HG03565 (cell line): Measurements from ENCODE around the gene ERC1.
"Not testable (repeated sequence)": the region's sequence is repeated elsewhere in the genome, so short reads cannot be mapped to it uniquely, and the experiment has no call there.

Experiments
- ATAC-seq: cut with Tn5 transposase; IDR thresholded peaks from one replicate; pipeline ENCODE4 v1.9.1; 2021; ENCODE audit warnings: mild to moderate bottlenecking, moderate library complexity; ENCODE audit not compliant: unreplicated experiment

The ERC1 gene

GRCh38 chr12:1310653-1311052 lies 319.6 kb downstream of the ERC1 start:
- no peak for ATAC-seq

DNA sequence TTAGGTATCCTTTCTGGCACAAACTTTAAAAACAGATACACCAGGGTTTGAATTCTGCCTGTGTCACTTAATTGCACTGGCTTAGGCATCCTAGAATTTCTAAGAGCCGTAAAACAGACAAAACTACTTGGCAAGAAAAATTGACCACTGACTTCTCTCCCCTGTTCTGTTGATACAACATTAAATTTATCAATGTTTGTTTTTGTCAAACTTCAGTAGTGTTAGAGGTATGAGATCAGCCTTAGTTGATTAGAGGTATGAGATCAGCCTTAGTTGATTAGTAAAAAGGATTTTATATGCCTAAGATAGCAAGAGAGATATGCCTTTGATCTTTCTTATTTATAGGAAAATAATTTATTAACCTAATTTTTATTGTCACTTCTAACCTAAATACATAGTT lies 320.1 kb downstream of the ERC1 start:
- no peak for ATAC-seq

- ATAC-seq = no peak
Measured at GRCh38 chr12:1313906-1314305, 322.9 kb downstream of the ERC1 start.

DNA sequence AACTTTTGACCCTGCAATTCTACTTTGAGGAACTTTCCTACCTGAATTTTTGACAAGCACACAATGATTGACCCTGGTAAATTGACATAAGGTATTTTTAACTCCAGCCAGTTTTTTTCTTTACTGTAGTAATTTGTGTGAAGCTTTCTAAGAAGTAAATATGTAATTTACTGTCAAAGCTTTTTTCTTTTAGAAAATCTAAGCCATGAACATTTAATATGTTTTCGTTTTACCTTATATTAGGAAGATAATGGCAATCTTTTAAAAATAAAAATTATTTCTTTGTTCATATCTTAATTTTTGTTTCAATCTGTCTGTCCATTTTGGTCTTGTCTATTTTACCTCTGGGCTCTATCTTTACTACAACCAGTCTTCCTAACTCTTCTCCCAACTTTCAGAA lies 323.5 kb downstream of the ERC1 start:
- no peak for ATAC-seq

DNA sequence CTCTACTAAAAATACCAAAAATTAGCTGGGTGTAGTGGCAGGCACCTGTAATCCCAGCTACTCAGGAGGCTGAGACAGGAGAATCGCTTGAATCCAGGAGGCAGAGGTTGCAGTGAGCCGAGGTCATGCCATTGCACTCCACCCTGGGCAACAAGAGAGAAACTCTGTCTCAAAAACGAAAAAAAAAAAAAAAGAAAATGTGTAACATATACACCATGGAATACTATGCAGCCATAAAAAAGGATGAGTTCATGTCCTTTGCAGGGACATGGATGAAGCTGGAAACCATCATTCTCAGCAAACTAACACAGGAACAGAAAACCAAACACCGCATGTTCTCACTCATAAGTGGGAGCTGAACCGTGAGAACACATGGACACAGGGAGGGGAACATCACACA lies 326.0 kb downstream of the ERC1 start:
- not testable (repeated sequence) for ATAC-seq

DNA sequence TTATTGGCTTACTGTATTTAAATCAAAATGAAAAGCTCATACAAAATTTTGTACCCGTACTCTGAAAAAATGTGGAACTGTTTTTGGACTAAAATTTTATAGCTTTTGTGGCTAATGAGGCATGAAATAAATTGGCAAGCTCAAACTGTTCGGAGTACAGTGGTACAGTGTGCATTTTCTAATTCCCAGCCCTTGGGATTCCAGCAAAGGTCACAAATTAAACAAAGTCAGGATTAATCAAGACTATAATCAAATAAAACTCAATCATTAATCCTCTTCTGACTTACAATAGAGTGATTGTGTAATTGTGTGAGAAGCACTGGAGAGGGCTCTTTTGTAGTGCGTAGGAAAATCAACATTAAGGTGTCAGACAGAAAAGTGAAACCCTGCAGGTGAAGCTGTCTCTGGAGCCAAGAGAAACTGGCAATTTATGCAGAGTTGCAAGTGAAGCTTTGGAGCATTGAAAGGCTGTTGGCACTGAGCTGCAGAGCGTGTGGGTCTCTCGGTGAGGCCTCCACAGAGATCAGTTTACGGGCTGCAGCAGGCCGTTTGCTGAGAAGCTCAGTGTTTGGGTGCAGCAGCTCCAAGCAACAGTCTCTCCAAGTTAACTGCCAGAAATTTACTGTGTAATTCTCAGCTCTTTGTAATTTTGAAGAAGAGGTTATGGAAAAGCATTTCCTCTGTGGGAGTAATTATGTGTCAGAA lies 327.5 kb downstream of the ERC1 start:
- no peak for ATAC-seq

GRCh38 chr12:1319212-1319611 lies 328.2 kb downstream of the ERC1 start:
- ATAC-seq = no peak

- no peak for ATAC-seq
Measured at GRCh38 chr12:1320021-1320420, 329.0 kb downstream of the ERC1 start.

GRCh38 chr12:1322821-1323220 lies 331.8 kb downstream of the ERC1 start:
- ATAC-seq = no peak

DNA sequence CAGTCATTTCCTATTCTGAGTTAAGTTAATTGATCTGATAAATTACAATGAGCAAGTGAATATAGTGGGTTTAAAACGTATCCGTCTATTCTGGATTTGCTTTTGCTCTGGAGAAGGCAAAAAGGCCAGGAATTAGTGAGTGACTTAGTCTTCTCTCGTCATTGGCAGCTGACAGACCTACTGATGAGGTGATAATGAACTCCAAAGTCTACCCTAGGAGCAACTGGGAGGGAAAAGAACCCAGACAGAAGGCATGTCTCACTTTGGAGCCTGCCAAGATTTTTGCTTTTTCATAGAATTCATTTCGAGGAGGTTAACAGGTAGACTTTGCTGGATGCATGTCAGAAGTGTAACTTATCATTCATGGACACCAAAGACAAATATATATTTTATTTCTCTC lies 333.1 kb downstream of the ERC1 start:
- ATAC-seq = no peak

- no peak for ATAC-seq
Measured at GRCh38 chr12:1324910-1325309, 333.9 kb downstream of the ERC1 start.

- ATAC-seq = no peak
Measured at GRCh38 chr12:1325666-1326065, 334.6 kb downstream of the ERC1 start.

DNA sequence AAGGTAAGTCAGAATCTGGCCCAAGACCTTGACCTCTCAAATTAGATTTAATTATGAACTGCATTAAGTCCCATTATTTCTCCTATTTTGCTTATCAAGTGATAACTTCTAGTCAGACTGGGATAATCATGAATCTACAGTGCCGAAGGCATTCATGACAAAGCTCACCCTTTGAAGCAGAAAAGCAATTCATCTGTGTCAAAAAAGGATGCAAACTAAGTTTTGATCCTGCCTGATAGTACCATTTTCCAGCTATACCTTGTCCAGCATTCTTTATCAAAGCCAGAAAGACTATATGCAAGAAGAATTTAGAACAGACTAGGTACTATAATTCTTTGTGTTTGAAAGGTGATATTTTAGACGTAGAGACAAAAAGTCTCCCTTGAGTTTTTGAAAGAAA lies 335.2 kb downstream of the ERC1 start:
- ATAC-seq = no peak

- no peak for ATAC-seq
Measured at GRCh38 chr12:1328391-1328790, 337.4 kb downstream of the ERC1 start.

- no peak for ATAC-seq
Measured at GRCh38 chr12:1329784-1330476, 338.9 kb downstream of the ERC1 start.

GRCh38 chr12:1330477-1330827 lies 339.4 kb downstream of the ERC1 start:
- no peak for ATAC-seq

GRCh38 chr12:1332327-1332726 lies 341.3 kb downstream of the ERC1 start:
- no peak for ATAC-seq

GRCh38 chr12:1338483-1339177 lies 347.6 kb downstream of the ERC1 start:
- ATAC-seq = no peak

- ATAC-seq = not testable (repeated sequence)
Measured at GRCh38 chr12:1339178-1339541, 348.1 kb downstream of the ERC1 start.

GRCh38 chr12:1339618-1340319 lies 348.7 kb downstream of the ERC1 start:
- no peak for ATAC-seq

GRCh38 chr12:1341270-1341669 lies 350.2 kb downstream of the ERC1 start:
- not testable (repeated sequence) for ATAC-seq

DNA sequence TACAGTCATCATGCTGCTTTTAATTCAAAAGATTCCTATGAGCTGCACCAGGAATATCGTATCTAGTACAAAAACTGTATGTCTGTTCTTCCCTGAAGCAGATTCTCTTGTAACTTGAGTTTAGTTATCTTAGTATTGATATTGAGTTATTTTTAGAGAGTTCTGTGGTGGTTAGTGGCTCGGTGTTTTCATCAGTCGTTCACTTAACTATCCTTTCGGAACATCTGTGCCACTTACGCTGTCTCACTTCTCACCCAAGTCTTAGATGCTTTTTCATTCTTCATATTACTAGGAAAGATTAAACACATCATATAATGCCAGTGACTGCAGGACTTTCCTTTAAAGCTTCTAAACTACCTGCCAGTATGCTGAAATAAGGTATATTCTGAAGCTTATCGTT lies 352.4 kb downstream of the ERC1 start:
- no peak for ATAC-seq
